T-helper 1 cell (primary cell): ENCODE results near the gene SLC35B1.
"Not testable (repeated sequence)": the region's sequence is repeated elsewhere in the genome, so short reads cannot be mapped to it uniquely, and the experiment has no call there.

Experiments
- DNase-seq, 5 donors: peaks; one replicate each; pipeline ENCODE4 v3.0.0-alpha.2; 2012 to 2020

SLC35B1 gene

GRCh38 chr17:49699966-49700575 lies 7.7 kb downstream of the SLC35B1 start:
- no peak for DNase-seq

DNA sequence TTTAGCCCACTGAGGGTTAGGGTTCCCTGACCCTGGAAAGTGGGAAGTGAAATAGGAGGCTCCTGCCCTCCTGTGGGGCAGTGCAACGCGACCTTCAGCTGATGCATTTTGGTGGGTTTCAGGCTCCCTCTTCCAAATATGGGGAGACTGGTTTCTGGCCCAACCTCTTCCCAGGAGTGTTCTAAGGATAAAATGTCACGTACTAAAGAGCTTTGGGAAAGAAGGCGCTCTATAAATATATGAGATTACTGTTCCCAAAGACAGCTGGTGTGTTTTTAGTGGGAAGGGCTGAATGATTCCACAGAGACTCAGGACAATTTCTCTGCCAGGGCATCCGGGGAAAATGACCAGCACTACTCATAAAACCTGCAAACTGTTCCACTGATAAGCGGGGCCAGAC lies 9.8 kb downstream of the SLC35B1 start:
- no peak for DNase-seq

DNA sequence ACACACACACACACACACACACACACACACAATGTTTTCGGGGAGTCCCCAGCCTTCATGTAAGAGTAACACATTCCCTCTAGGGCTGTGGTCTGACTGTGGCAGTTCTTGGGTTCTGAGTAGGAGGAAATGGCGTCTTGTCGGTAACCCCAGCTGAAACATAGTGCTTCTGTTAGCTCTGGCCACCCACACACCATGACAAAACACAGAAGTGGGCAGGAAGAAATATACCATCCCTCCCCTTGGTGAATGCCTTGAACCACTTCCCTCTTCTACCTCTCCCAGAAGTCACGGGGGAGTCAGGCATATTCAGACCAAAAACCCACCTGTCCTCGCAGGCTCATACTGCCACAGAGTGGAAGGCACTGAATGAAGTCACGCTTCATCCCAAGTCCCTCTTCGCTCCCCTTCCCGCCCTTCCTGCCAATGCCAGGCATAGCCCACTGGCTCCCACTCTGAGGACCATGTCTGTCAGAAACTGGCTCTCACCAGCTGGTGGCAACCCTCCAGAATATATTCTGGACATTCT lies 11.5 kb downstream of the SLC35B1 start:
- peak in 2 of 5 donors; percentile 28 to 78 for DNase-seq

DNA sequence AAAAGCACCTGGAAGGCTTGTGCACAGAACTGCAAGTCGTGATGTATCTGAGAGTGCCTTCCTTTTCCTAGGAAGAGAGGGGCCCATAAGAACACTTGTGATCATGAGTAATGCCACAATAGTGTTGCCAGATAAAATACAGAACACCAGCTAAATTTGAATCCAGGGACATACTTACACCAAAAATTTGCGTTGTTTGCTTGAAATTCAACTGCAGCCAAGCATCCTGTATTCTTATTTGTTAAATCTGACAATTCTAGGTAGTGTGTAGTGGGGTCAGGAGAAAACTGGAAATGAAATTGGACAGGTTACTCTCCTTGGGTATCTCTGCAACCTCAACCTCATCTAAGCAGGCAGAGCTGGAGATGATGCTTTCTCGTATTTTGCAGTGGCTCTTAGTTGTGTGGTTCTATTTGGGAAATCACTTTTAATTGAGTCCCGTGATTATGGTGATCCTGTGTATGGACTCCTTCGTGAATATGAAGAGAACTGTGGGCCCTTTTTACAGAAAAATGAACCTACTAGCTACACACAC lies 12.0 kb downstream of the SLC35B1 start:
- no peak for DNase-seq

DNA sequence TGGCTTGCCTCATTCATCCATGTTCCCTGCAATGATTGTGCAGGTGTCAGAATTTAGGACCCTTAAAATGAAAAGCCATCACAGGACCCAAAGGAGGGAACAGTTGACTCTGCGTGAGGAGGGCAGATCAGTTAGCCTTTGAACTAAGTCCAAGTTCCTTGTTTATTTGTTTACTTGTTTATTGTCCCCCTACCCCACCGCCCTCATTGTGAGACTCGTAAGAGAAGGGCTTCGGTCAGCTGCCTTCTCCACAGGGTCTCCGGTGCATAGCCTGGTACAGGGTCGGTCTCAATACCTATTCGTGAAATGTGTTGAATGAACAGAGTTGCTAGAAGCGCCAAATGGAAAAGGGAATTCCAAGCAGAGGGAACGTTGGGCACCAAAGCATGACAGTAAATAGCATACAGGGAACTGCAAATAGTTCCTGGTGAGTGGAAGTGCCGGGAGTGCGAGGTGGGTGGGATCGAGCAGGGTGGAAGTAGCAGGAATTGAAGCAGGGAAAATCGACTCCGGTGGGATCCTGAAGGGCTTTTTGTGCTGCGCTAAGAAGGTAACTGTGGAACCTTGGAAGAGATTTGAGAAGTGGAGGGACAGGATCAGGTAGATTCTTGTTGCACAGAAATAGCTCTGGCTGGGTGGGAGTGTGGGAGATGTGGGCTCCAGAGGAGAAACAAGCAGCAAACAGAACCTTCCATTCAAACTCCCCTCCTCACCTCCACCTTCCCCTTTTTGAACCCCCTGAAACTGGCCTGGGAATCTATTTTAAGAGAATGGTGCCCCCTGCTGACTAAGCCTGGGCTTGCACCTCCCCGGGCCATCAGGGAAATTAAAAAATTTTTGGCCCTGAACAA lies 12.7 kb downstream of the SLC35B1 start:
- peak; percentile 28 to 69 (median 53) for DNase-seq

- DNase-seq: no peak
Observed at GRCh38 chr17:49692751-49693150, 15.0 kb downstream of the SLC35B1 start.

DNA sequence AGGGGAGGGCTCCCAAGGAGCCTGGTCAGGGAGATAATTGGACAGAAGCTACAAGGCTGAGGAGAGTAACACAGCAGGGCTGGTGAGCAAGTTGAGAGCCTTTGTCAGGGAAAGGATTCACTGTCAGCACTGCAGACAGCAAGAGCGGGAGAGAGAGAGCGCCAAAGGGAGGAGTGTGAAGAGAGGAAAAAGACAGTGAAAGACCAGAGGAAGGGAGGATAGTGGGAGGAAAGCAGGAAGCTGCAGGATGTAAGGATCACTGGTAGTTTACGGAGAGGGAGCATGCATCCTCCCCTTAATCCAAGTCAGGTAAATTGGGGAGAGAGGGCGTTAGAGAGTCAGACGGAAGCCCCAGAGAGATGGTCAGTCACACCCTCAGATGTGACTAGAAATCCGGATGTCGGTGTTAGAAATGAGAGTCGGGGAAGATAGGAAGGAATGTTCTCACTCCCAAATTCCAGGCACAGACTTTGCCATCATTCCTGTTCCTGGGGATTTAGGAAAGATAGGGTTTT lies 16.0 kb downstream of the SLC35B1 start:
- no peak for DNase-seq

DNA sequence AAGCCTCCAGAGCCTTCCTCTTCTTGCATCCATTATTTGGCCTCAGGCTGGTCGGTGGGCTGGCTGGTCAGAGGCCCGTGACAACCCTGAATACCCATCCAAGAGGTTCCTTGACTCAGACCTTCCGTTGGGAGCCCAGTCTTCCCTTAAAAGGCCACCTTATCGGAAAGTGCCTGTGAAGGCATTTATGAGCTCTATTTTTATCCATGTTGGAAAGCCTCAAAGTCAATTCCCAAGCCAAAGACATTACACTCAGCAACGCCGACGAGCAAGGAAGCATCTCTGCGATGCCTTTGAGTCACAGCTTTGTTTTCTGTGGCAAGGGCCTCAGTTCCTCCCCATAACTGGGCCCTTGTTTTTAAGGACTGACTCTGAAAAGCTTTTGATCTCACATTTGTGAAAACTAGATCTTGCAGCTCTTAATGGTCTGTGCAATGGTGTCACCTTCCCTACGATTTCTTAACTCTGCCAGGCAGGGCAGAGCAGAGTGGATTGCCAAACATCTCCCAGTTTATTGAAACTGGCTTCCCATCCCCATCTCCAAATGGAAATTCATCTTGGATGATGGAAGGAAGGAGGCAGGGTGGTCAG lies 16.6 kb downstream of the SLC35B1 start:
- DNase-seq: no peak

DNA sequence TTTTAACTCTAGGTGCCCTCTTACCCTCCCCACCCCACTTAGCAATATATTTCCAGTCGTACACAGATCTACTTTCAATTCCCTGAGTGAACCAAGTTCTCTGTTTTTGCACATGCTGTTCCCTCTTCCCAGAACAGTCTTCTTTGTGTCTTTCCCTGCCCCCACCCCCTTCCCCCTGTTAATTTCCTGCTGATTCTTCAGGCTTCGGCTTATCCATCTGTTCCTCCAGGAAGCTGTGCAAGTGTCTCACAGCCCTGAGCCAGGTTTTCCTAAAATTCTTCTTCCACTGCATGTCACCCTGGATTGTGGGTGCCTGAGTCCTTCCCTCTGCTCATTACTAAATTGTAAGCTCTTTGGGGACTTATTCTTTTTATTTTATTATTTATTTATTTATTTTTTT lies 17.5 kb downstream of the SLC35B1 start:
- no peak for DNase-seq

DNA sequence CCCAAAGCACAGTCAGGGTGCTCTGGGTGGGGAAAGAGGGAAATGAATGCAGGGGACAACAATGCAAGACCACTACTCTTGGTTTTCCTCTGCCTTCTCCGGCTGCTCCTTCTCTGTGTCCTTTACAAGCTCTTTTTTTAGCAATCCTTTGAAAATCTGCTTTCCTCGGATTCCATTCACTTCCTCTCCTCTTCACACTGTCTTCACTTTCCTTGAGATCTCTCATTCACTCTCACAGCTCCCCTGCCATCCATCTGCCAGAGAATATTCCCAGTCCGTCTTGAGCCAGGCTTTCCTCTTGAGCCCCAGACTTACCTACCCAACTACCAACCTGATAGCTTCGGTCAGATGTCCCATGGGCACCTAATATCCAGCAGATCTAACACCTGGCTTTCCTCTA lies 18.9 kb downstream of the SLC35B1 start:
- no peak for DNase-seq

GRCh38 chr17:49687878-49688491 lies 19.8 kb downstream of the SLC35B1 start:
- peak in 1 of 5 donors; percentile 60 for DNase-seq

GRCh38 chr17:49681106-49681979 lies 26.4 kb downstream of the SLC35B1 start:
- DNase-seq: no peak

DNA sequence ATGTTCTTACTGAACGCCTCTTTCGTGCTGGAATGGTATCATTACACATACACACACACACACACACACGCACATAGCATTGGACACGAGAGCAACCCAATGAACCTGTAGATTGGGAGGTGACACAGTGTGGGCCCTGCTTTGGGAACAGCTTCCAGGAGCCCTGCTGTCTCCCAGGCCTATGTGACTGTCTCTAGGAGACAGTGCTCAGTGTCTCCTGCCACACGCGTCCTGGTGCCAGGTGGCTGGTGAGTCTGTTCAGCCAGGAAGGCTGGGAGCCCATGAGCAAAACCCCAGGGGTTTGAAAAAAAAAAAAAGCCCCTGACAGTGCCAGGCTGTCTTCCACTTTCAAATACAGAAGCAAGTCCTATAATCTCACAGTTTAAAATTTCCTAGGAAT lies 27.4 kb downstream of the SLC35B1 start:
- DNase-seq: no peak

- peak; percentile 99 to 100 (median 99) for DNase-seq
Observed at GRCh38 chr17:49677933-49678847, 29.6 kb downstream of the SLC35B1 start, which contains the start of gene SPOP. SPOP (minus strand) TSS chr17:49678097; CDS start chr17:49622810, 55,287 bp downstream.

DNA sequence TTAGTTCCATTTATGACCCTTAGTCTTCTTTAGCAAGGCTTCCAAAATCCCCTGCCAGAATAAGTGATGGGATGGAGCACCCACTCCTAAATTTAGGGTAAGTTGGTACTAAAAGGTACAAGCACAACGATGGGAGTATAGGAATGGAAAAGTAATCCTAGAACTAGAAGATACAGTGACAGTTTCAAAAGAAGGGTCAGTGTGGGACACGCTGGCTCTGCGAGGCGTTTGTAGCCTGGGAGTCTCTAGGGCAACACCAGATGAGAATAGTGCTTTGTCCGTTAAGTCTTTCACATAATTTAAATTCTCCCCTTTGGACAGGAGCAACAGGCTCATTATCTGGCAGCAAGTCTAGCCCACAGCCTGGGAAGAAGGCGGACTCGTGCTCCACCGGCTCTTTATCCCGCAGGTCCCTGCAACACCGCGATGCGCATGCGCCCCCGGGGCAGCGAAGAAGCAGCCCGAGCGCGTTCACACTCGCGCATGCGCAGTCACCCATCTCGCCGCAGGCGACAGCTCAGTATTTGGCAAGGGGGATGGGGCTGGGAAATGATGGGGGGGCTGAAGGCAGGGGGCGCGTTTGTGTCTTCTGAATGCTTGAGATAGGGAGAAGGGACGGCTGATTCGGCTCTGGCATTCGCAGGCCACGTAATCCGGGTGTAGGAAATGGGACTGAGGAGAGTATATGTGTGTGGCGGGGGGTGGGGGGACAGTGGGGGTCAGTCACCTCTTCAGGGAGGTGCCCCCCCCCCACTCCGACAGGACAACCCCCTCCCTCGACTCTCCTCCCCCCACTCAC lies 30.4 kb downstream of the SLC35B1 start:
- peak; percentile 94 to 97 (median 96) for DNase-seq

GRCh38 chr17:49676276-49676868 lies 31.4 kb downstream of the SLC35B1 start:
- peak in 4 of 5 donors; percentile 10 to 73 (median 32) for DNase-seq

DNA sequence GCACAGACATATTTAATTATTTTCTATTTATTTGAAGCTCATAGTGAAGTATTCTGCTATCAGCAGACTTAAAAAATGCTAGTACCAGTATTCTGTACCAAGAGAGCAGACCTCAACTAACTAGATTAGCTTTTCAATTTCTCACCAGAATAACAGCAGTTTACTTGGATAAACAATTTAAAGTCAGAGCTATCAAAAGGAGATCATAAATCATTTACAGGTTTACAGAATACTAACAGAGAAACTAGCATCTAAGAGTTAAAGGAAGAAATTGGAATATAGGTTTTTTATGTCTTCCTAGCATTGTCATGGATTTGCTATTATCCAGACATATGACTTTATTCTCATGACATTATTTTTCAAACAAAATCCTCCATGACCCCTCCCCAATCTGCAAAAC lies 33.3 kb downstream of the SLC35B1 start:
- DNase-seq: no peak

GRCh38 chr17:49673679-49674078 lies 34.1 kb downstream of the SLC35B1 start:
- DNase-seq: not testable (repeated sequence)

- DNase-seq: no peak
Observed at GRCh38 chr17:49670641-49671040, 37.1 kb downstream of the SLC35B1 start.
